A549 treated with CpdA at 1 μM for 4 hours (cell line): Measurements from ENCODE around the gene PLOD1. TPM values are rescaled to one million over a fixed set of nuclear protein-coding genes. Genes with fewer than 3 reads are reported as not detected.

ENCODE experiments used
- total RNA-seq: library from RNA; stranded (reverse); fragments of 200-300 nt; extraction: Qiagen RNA extraction; gene quantifications from 5 replicates; pipeline ENCODE4 v1.2.3, GENCODE V29; 2022; ENCODE audit warnings: low read depth

PLOD1 gene
- 74.2 to 89.3 TPM (median 80.6 TPM) in 5 replicates for total RNA-seq

GRCh38 chr1:11934302-11935056, at the start of gene PLOD1:
Gene PLOD1 (plus strand): TSS chr1:11934717. CDS start chr1:11934780, 63 bp downstream.

GRCh38 chr1:11979851-11980675, 45.5 kb downstream of the PLOD1 start, which contains the start of gene MFN2:
Gene MFN2 (plus strand): TSS chr1:11980444. CDS start chr1:11989169, 8,725 bp downstream.

Other genes with a start within 250 kb of the PLOD1 start
- 0.07 to 0.21 TPM (median 0.12 TPM) in 5 replicates for gene DRAXIN, start 243.0 kb upstream of the PLOD1 start, total RNA-seq
- gene AGTRAP, start 198.6 kb upstream of the PLOD1 start, total RNA-seq, result 71.4 to 101 TPM (median 99.9 TPM) in 5 replicates
- 0.08 TPM in 1 of 5 replicates, not detected in the others for gene C1orf167, start 172.5 kb upstream of the PLOD1 start, total RNA-seq
- 3.8 to 4.9 TPM (median 4.5 TPM) in 5 replicates for gene MTHFR, start 128.8 kb upstream of the PLOD1 start, total RNA-seq
- gene CLCN6, start 128.5 kb upstream of the PLOD1 start, total RNA-seq, result 5.2 to 6.6 TPM (median 5.8 TPM) in 5 replicates
- not detected in 5 replicates for gene NPPA, start 86.9 kb upstream of the PLOD1 start, total RNA-seq
- 0.16 TPM in 1 of 5 replicates, not detected in the others for gene NPPB, start 75.8 kb upstream of the PLOD1 start, total RNA-seq
- 29.2 to 45.8 TPM (median 44.5 TPM) in 5 replicates for gene KIAA2013, start 8.3 kb upstream of the PLOD1 start, total RNA-seq
- gene MFN2, start 45.7 kb downstream of the PLOD1 start, total RNA-seq, result 32.0 to 36.0 TPM (median 35.8 TPM) in 5 replicates
- 10.8 to 17.9 TPM (median 13.6 TPM) in 5 replicates for gene MIIP, start 84.8 kb downstream of the PLOD1 start, total RNA-seq
- gene TNFRSF8, start 128.6 kb downstream of the PLOD1 start, total RNA-seq, result 0.07 to 0.10 TPM (median 0.09 TPM) in 4 of 5 replicates, not detected in the other
- 0.33 to 0.59 TPM (median 0.40 TPM) in 5 replicates for gene TNFRSF1B, start 232.3 kb downstream of the PLOD1 start, total RNA-seq